Middle frontal gyrus (tissue), 1 donor: ENCODE data around the gene ENAM.
"Not testable (repeated sequence)": the region's sequence is repeated elsewhere in the genome, so short reads cannot be mapped to it uniquely, and the experiment has no call there.

Source experiments
- DNase-seq: peaks from one replicate; pipeline ENCODE4 v3.0.0-alpha.2; 2015; ENCODE audit warnings: low spot score; ENCODE audit errors: extremely low spot score

Gene ENAM

DNA sequence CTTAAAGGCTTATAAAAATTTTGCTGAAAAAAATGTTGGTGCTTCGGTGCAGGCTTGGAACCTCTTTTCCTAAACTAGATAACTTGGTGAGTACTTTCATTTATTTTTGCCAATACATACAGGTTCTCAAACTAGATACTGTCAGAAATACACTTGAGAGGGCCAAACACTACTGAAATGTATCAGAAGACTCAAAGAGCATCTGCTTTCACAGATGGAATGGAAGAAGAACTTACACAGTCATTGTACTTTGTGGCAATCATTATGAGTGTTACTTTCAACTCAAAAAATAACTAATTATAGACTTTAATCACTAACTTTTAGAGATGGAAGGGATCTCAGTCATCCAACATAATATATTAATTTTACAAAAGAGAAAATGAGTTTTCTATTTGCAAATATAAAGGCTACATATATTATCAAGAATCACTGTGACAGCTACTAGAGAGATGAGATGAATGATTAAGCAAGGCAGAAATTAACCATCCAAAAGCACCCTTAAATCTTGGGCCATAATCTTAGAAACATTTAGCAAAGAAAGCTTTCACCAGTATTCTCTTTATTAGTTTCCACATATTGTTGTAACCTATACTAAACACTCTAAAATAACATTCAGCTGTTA is 1.0 kb downstream of the ENAM start:
- no peak for DNase-seq

- DNase-seq = no peak
Observed at GRCh38 chr4:70630162-70630561, 1.6 kb downstream of the ENAM start.

GRCh38 chr4:70632028-70632427 is 3.5 kb downstream of the ENAM start:
- no peak for DNase-seq

DNA sequence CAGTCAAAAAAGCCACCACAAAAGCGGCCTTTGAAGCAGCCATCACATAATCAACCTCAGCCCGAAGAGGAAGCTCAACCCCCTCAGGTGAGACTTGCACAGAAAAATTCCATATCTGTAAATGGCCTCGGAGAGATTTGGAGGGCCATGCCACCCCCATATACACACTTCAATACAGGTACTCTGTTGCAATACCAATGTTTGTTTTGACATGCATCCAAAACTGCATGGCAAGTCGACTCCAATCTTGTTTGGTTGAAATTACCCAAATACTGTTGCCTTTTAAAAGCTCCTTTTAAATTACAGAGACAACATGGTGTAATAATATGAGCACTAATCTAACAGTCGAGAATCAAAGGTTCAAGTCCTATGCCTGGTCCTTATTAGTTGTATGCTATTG is 5.9 kb downstream of the ENAM start:
- no peak for DNase-seq

DNA sequence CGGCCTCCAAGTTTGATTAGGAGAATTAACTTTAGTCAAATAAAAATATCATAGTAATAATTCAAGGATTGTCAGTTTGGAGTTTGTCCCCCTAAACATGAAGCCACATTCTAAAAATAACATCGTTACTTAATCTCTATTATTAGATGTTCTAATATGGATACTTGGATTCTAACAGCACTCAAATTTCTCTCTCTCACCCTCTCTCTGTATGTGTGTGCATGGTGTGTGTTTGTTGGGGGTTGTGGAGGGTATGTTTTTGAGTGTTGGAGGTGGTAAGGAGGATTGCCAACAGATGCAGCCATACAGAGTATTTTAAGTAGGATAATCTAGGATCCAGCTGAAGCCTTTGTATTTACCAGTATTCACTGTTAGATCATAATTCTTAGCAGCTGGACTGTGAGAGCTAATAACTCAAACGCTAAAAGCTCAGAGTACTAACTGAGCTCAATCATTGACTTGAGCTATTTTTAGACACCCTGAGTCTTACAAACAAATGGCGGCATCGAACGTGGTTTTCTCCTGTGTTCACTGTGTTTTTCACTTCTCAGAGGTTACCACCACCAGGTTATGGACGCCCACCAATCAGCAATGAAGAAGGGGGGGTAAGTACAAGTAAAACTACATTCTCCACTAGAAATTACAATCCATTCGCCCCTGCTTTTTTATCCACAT is 8.8 kb downstream of the ENAM start:
- DNase-seq = no peak

DNA sequence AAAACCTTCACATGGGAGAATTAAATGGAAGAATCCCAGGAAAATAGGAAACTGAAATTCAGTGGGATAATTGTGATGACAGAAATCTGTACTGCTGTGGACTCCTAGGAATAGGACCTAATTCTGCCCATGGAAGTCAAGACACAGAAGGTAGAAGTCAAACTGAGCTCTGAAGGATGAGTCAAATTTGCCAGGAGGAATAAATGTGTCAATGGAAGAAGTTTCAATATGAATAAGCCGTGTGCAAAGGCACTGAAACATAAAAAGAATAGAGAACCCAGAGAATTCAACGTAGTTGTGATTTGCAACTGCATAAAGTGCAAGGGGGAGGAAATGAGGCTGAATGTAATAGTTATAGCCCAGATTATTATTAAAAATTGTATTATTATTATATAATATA is 11.6 kb downstream of the ENAM start:
- DNase-seq = no peak

DNA sequence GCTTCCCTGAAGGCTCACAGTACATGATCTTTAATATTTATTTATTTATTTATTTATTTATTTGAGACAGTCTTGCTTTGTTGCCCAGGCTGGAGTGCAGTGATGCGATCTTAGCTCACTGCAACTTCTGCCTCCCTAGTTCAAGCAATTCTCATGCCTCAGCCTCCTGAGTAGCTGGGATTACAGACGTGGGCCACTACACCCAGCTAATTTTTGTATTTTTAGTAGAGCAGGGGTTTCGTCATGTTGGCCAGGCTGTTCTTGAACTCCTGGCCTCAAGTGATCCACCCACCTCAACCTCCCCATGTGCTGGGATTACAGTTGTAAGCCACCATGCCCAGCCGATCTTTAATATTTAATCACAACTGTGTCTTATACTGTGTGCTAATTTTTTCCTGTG is 22.2 kb downstream of the ENAM start:
- DNase-seq = not testable (repeated sequence)

- peak; percentile 15 for DNase-seq
Observed at GRCh38 chr4:70651864-70652506, 23.4 kb downstream of the ENAM start.

DNA sequence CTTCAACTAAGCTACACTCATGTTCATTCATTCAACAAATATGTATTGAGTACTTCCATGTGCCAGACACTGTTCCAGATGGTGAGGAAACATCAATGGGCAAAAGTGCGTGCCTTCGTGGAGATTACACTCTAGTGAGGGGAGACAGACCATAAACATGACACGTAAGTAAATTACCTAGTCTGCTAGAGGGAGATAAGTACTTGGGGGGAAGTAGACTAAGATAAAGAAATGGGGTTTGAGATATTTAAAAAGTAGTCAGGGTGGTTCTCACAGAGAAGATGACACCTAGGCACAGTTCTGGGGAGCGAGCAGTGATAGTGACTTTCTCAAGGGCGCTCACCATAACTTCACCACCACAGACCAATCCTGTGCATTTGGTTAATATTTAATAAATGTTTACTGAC is 26.1 kb downstream of the ENAM start:
- no peak for DNase-seq

- DNase-seq = no peak
Observed at GRCh38 chr4:70657326-70657725, 28.8 kb downstream of the ENAM start.

DNA sequence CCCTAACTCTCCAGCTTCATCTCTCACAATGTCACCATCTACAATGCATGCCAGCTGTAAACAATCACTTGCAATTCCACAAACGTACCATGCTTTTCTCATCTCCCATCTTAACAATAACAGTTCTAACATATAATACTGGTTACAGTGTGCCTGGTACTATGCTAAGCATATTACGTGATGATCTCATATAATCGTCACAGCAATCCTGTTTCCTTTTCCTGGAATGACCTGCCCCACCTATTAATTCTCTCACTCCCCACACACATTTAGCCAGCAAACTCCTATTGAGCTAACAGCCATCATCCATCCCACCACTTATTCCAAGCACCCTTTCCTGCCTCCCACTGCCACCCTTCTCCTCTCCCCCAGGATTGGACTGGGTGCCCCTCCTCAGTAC is 29.9 kb downstream of the ENAM start:
- DNase-seq = no peak

GRCh38 chr4:70660106-70660505 is 31.6 kb downstream of the ENAM start:
- no peak for DNase-seq

DNA sequence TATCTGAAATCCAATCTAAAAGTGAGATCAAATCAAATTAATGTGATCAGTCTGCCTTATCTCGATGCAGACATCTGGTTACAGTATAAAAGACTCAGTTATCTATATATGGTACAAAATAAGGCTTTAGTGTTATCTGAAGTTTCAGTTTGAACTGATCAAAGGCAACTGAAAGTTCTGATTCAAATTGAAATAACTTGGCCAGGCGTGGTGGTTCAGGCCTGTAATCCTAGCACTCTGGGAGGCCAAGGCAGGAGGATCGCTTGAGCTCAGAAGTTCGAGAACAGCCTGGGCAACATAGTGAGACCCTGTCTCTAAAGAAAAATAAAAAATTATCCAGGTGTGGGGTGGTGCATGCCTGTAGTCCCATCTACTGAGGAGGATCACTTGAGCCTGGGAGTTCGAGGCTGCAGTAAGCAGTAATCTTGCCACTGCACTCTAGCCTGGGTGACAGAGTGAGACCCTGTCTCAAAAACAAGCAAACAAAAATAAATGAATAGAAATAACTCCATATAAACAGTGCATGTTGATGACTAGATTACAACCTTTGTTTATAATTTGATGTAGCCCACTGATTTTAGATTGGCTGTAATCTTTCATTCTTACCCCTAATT is 32.9 kb downstream of the ENAM start:
- DNase-seq = not testable (repeated sequence)

- DNase-seq = no peak
Observed at GRCh38 chr4:70666369-70666768, 37.8 kb downstream of the ENAM start, which contains the start of gene JCHAIN. TSS of gene JCHAIN (minus strand) at chr4:70666508. CDS start at chr4:70666490, 18 bp downstream.

- no peak for DNase-seq
Observed at GRCh38 chr4:70667740-70668535, 39.4 kb downstream of the ENAM start.

GRCh38 chr4:70670332-70671014 is 41.9 kb downstream of the ENAM start:
- DNase-seq = no peak

- no peak for DNase-seq
Observed at GRCh38 chr4:70671091-70671490, 42.5 kb downstream of the ENAM start.

DNA sequence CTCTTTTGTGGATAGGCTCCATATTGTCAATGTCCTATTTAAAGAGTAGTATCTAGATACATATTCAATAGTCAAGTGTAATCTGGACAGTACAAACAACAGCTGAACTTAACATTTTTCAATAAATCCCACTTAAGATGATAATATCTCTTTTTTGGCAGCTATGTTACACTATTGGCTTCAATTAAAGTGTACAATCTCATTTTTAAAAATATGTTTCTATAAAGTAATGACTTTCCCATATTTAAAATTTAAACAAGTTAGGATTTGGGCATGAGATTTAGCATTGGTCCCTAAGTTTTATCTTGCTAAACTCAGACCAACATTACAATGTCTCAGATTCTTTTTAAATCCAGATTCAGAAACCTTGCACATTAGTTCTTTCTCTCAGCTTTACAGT is 45.6 kb downstream of the ENAM start:
- no peak for DNase-seq

DNA sequence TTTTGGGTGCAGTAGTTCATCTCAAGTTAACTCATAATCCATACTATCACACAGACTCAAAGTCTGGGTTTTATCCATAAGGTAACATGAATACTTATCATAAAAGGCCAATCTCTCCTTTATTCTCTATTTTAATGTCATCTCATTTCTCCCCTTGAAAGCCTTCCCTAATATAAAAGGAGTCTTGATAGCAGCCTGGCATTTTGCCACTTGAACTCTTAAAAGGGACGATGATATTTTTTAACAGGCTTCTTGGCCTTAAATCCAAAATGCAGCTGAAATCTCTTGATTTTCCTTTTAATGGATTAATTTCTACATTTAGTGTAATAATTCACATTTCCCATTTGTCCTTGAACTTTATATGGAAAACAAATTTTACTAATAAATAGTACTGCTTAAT is 46.2 kb downstream of the ENAM start:
- DNase-seq = no peak

- no peak for DNase-seq
Observed at GRCh38 chr4:70676554-70677090, 48.1 kb downstream of the ENAM start.
